ES-I3 (cell line): ENCODE data around the gene PRSS33.

Source experiments
- H3K36me3 ChIP-seq: 2 replicates; pipeline ENCODE4 v1.6.1; 2013; ENCODE audit warnings: mild to moderate bottlenecking, low read length, control low read depth, moderate library complexity; ENCODE audit not compliant: insufficient read depth
- H3K4me1 ChIP-seq: 2 replicates; pipeline ENCODE4 v1.6.1; 2013; ENCODE audit warnings: mild to moderate bottlenecking, control low read depth, low read length; ENCODE audit not compliant: insufficient read depth
- H3K9ac ChIP-seq: 2 replicates; pipeline ENCODE4 v1.6.1; 2013; ENCODE audit warnings: low read depth, mild to moderate bottlenecking, low read length, moderate library complexity
- H3K9me3 ChIP-seq: 2 replicates; pipeline ENCODE4 v1.6.1; 2013; ENCODE audit warnings: mild to moderate bottlenecking, low read length, moderate library complexity; ENCODE audit not compliant: control insufficient read depth, insufficient read depth

PRSS33 gene

DNA sequence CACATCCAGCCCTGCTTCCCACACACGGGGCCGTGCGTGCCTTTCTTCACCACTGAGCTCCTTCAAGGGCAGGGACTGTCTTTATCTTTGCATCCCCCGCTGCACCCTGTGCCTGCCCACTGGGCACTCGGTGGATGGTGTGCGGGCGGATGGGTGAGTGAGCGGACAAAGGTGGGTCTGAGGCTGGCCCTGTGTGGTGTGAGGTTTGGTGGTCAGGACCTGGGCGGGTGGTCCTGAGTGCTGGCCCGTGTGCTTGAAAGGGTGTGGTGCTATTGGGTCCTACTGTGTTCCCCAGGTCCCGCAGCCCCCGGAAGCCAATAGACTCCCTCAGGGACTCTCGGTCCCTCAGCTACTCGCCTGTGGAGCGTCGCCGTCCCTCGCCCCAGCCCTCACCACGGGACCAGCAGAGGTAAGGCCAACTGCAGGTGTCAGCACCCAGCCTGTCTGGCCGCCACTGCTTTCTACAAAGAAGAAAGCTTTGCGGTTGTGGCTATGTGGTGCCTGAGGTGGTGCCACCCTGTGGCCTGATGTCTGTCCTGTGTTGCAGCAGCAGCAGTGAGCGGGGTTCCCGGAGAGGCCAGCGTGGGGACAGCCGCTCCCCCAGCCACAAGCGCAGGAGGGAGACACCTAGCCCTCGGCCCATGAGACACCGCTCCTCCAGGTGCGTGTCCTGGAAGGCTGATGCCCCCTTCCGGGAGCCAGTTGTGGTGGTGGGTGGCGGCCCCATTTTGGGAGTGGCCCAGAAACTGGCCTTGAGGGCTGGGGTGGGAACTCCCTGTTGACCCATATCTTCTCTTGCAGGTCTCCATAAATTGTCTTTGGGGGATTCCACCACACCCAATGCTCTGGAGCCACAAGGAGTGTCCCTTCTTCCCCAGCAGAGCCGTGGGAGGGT lies 17.1 kb downstream of the PRSS33 start:
- H3K9ac ChIP-seq: no peak overlapping the region
- peaks cover 6% of the 10 kb centered on the region; the same call in 1 of the 2 replicates for H3K4me1 ChIP-seq
- no peaks in the 10 kb centered on the region for H3K9me3 ChIP-seq
- peaks cover 56% of the 10 kb centered on the region for H3K36me3 ChIP-seq

- Histone ChIP-seq H3K36me3 (peaks cover 57% of the 10 kb centered on the region), H3K9me3 (no peaks in the 10 kb centered on the region), H3K4me1 (peaks cover 6% of the 10 kb centered on the region; the same call in 1 of the 2 replicates), H3K9ac (no peak overlapping the region)
These were observed 17.7 kb downstream of the PRSS33 start for GRCh38 chr16:2769675-2770056.

DNA sequence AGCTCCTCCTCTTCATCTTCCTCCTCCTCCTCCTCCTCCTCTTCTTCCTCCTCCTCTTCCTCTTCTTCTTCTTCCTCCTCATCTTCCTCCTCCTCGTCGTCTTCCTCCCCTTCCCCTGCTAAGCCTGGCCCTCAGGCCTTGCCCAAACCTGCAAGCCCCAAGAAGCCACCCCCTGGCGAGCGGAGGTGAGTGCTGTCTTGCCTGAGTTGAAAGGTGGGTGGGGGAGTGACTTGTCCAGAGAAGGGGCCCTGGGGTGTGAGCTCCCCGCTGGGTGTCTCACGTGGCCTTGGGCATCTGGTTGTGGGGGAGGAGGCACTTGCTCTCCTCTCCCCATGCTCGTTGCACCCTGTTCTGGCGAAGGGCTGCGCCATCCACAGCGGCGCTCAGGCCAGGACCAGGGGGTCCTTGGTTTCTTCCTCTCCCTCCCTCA lies 18.2 kb downstream of the PRSS33 start:
- Histone ChIP-seq H3K36me3 (peaks cover 62% of the 10 kb centered on the region), H3K4me1 (peaks cover 6% of the 10 kb centered on the region; the same call in 1 of the 2 replicates), H3K9ac (no peak overlapping the region), H3K9me3 (no peaks in the 10 kb centered on the region)

- H3K4me1 ChIP-seq: peaks cover 6% of the 10 kb centered on the region; the same call in 1 of the 2 replicates
- H3K36me3 ChIP-seq: peaks cover 65% of the 10 kb centered on the region
- H3K9me3 ChIP-seq: peaks cover 2% of the 10 kb centered on the region; the same call in 1 of the 2 replicates
- no peak overlapping the region for H3K9ac ChIP-seq
These were observed 18.8 kb downstream of the PRSS33 start for GRCh38 chr16:2768403-2769089.

- H3K36me3 ChIP-seq: peaks cover 69% of the 10 kb centered on the region
- H3K9me3 ChIP-seq: peaks cover 2% of the 10 kb centered on the region; the same call in 1 of the 2 replicates
- no peak overlapping the region for H3K9ac ChIP-seq
- H3K4me1 ChIP-seq: peaks cover 4% of the 10 kb centered on the region; the same call in 1 of the 2 replicates
These were observed 19.5 kb downstream of the PRSS33 start for GRCh38 chr16:2767891-2768290.

GRCh38 chr16:2767140-2767731 lies 20.1 kb downstream of the PRSS33 start:
- Histone ChIP-seq H3K9me3 (peaks cover 2% of the 10 kb centered on the region; the same call in 1 of the 2 replicates), H3K36me3 (peaks cover 76% of the 10 kb centered on the region), H3K4me1 (peaks cover 4% of the 10 kb centered on the region; the same call in 1 of the 2 replicates), H3K9ac (no peak overlapping the region)

DNA sequence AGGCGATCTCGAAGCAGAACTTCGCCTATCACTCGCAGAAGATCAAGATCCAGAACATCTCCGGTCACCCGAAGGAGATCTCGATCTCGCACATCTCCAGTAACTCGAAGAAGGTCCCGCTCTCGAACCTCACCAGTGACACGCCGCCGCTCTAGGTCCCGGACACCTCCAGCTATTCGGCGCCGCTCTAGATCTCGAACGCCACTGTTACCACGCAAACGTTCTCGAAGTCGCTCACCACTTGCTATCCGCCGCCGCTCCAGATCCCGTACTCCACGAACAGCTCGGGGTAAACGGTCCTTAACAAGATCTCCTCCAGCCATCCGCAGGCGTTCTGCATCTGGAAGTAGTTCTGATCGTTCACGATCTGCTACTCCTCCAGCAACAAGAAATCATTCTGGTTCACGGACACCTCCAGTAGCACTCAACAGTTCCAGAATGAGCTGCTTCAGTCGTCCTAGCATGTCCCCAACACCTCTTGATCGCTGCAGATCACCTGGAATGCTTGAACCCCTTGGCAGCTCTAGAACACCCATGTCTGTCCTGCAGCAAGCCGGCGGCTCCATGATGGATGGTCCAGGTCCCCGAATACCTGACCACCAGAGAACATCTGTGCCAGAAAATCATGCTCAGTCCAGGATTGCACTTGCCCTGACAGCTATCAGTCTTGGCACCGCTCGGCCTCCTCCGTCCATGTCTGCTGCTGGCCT lies 20.8 kb downstream of the PRSS33 start:
- Histone ChIP-seq H3K4me1 (peaks cover 4% of the 10 kb centered on the region; the same call in 1 of the 2 replicates), H3K9me3 (peaks cover 7% of the 10 kb centered on the region), H3K9ac (no peak overlapping the region), H3K36me3 (peaks cover 80% of the 10 kb centered on the region)

GRCh38 chr16:2765462-2766404 lies 21.6 kb downstream of the PRSS33 start:
- Histone ChIP-seq H3K9ac (no peak overlapping the region), H3K9me3 (peaks cover 7% of the 10 kb centered on the region), H3K36me3 (peaks cover 83% of the 10 kb centered on the region), H3K4me1 (peaks cover 4% of the 10 kb centered on the region; the same call in 1 of the 2 replicates)

- H3K9me3 ChIP-seq: peaks cover 7% of the 10 kb centered on the region
- peaks cover 92% of the 10 kb centered on the region for H3K36me3 ChIP-seq
- H3K9ac ChIP-seq: no peak overlapping the region
- H3K4me1 ChIP-seq: peaks cover 4% of the 10 kb centered on the region; the same call in 1 of the 2 replicates
These were observed 22.6 kb downstream of the PRSS33 start for GRCh38 chr16:2764718-2765117.

- no peak overlapping the region for H3K9ac ChIP-seq
- H3K9me3 ChIP-seq: peaks cover 7% of the 10 kb centered on the region
- peaks cover 96% of the 10 kb centered on the region for H3K36me3 ChIP-seq
- H3K4me1 ChIP-seq: no peaks in the 10 kb centered on the region; the same call in 1 of the 2 replicates
These were observed 24.2 kb downstream of the PRSS33 start for GRCh38 chr16:2763173-2763572.

DNA sequence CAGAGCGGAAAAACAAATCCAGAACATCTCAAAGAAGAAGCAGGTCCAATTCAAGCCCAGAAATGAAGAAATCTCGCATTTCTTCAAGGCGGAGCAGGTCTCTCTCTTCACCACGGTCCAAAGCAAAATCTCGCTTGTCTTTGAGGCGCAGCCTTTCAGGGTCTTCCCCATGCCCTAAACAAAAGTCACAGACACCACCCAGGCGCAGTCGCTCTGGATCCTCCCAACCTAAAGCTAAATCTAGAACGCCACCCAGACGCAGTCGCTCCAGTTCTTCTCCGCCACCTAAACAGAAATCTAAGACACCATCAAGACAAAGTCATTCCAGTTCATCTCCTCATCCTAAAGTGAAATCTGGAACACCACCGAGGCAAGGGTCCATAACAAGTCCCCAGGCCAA lies 24.6 kb downstream of the PRSS33 start:
- Histone ChIP-seq H3K9ac (no peak overlapping the region), H3K9me3 (peaks cover 7% of the 10 kb centered on the region), H3K36me3 (peaks cover 97% of the 10 kb centered on the region), H3K4me1 (no peaks in the 10 kb centered on the region)

- Histone ChIP-seq H3K36me3 (peaks cover 97% of the 10 kb centered on the region), H3K9ac (no peak overlapping the region), H3K4me1 (no peaks in the 10 kb centered on the region), H3K9me3 (peaks cover 7% of the 10 kb centered on the region)
These were observed 25.3 kb downstream of the PRSS33 start for GRCh38 chr16:2761886-2762583.
